Suppressor macrophage (primary cell): ENCODE measurements around the gene DARS1.

Source experiments
- DNase-seq, 4 experiments: peaks; one replicate each; pipeline ENCODE4 v3.0.0-alpha.2; 2020 to 2022
- total RNA-seq, 17 experiments: gene quantifications; one replicate each; lab custom pipeline; 2026; ENCODE audit warnings: mixed read lengths in 6 of 17, inconsistent platforms in 3 of 17; lab: John Stamatoyannopoulos, UW

Gene DARS1
- total RNA-seq: 51.9 to 131 (median 85.0) reads per million in 17 experiments

DNA sequence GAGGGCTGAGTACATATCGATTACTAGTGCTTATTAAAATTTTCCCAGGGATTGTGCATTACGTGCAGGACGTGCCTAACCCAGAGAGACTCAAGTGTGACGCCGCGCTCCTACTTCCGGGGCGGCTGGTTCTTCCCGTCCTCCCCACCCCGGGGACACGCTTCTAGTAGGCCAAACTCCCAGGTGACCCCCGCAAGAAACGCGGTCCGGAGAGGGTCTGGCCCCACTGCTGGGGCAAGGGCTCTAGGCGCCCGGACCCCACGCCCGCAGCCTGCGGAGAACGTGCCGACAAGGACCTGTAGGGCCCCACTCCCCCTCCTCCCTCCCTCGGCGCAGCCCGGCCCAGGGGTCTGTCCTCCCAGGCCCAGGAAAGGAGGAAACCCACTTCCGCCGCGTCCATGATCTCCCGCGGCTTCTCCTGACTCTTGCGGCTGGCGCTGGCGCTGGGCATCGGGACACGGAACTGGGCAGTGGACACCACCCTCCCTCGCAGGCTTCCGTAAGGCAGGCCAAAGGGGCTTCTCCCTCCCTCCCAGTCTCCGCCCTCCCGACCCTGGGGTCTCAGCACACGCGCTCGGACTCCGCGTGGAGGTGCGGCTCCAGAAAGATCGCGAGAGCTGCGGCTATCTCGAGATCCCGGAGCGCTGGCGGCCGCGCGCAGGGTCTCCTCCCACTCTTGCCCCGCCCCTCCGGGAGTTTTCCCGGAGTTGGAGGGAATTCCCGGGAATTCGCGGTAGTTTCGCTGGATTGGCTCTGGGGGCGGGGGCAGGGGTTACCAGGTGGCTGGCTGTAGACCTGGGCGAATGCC, at the start of gene DARS1:
TSS of gene DARS1 (minus strand) at position 609 of the 808 bp plus-strand sequence. CDS start at position 451, 158 bp downstream.
- DNase-seq: peak; percentile 94 to 97 (median 96)

DNA sequence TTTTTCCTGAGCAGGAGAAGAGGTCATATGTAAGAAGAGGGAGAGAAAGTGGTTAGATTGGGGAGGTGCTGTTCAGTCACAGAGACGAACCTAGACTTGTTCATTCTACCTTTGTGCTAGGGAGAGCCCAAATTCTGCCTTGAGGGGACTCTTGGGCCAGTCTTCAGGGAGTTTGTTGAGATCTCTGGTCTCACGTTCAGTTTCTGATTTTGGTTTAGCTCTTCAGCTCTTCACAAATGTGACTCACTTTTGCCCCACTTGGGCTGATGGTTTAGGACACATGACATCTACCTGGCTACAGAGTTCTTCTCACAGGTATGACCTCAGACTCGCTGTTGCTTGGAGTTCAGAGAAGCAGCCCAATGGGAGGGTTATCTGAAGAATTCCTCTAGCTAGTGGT, 49.2 kb upstream of the DARS1 start:
- DNase-seq: no peak

DNA sequence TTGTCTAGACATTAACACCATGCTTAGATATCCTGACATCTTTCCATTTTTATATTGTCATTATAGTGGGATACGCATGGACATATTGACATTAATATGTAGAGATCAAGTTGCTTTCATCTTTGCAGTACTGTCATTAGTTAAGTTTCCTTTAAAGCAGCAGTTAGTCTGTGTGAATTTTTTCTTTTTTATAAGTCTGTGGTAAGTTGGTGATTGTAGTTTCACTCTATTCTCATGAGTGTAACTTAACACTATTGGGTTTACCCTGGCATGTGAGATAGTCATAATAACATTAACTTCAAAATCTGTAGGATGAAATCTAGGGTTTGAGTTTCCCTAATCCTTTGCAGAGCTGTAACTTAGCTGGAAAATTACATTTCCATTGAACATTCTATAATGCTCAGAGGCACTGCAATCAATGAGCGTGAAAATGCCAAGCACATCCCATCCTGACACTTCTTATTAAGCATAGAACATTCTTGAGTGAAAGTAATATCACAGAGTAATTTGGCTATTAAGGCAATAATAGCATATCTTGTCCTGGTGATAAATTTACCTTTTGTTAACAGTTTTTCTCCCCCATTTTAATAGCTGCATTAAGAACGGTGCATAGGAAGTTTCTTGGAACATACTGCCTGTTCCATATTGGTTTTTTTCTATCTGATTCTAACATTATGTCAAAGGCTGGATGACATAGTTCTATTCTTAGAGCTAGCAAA, 47.5 kb upstream of the DARS1 start:
- no peak for DNase-seq

DNA sequence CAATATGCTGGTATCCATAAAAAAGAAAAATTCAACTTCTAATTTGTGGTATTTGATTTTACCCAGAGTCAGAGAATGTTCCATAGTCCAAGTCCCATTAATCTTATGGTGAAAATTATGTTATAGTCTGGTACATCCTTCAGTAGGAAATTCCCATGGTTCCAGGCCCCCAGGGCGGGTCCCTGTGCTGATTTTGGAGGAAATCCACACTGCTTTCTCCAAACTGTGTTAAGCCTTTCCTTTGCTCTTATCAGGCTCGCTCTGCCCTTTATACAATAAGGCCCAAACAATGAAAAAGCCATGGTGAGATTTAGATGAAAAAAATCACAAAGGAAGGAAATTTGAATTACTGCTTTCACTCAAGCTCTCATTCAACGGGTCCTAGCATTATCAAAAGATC, 46.8 kb upstream of the DARS1 start:
- no peak for DNase-seq

DNA sequence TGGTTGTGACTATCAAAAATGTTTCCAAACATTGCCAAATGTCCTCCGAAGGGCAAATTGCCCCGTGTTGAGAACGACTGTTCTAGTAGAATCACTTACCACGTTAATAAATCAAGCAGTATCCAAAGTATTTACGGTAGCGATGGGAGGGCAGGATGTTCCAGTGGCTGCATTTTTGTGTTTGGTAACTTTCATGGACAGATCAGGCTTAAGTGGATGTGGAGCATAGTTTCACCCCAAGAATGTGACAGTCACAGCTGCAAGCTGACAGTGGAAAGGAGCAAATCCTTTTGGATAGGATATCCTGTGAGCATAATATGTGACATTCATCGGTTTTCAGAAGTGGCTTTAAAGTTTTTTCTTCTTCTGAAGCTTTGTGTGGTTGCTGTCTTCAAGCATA, 46.3 kb upstream of the DARS1 start:
- no peak for DNase-seq

DNA sequence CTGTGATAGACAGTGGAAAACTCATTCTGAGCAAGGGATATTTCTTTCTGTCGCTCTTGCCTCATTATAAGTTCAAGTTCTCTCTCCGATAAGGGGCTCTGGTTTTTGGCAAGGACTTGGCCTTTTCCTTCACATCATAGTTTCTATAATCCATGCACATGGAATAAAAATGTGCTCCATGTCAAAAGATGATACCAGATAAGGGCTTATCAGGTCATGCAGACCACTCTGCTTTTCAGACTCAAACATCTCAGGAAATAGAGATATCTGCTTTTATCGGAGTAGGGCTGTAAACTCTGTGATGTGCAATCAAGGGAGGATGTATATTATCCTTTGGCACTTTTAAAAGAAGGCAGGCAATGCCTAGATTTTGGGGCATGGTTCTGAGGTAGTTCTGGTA, 45.0 kb upstream of the DARS1 start:
- no peak for DNase-seq

DNA sequence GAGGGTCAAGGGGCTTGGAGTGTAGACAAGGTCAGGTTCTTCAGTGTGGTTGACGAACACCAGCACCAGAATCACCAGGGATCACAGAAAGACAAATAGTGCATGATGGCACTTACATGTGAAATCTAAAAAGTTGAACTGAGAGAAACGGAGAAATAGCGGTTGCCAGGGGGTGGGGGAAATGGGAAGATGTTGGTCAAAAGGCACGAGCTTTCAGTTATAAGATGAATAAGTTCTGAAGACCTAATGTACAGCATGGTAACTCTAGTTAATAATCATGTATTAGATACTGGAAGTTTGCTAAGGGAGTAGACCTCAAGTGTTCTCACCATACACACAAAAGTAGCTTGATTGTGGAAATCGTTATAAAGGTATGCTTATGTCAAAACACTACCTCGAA, 43.7 kb upstream of the DARS1 start:
- no peak for DNase-seq

DNA sequence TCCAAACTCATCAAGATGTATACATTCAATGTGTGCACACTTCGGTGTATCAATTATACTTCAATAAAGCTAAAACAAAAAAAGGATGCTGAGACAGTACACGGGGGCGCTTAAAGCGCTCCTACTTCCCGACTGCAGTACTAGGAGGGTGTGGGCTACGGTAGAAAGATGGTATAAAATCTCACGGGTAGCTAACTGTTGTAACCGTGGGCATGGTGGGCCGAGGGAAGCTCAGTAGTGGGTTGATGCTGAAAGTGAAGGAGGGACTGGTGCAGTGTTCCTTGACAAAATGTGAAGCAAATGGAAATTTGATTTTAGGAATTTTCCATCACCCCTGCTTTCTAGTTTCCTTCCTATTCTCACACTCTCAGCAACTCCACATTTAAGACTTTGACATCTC, 42.6 kb upstream of the DARS1 start:
- no peak for DNase-seq

DNA sequence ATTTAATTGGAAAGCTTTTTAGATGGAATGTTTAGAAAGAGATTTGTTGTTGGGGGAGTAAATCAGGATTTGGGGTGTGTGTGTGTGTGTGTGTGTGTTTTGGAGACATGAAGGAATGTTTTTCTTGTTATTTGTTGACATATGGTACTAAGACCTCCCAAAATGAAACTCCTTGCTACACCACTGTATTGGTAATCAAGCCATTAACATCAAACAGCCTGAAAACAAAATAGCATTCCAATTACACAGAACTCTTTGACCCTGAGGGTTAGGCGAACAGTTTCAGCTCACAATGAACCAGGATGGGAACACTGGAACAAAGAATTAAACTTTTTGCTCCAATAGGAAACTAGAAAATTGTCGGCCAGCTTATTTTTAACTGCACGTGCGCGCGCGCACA, 41.7 kb upstream of the DARS1 start:
- no peak for DNase-seq

DNA sequence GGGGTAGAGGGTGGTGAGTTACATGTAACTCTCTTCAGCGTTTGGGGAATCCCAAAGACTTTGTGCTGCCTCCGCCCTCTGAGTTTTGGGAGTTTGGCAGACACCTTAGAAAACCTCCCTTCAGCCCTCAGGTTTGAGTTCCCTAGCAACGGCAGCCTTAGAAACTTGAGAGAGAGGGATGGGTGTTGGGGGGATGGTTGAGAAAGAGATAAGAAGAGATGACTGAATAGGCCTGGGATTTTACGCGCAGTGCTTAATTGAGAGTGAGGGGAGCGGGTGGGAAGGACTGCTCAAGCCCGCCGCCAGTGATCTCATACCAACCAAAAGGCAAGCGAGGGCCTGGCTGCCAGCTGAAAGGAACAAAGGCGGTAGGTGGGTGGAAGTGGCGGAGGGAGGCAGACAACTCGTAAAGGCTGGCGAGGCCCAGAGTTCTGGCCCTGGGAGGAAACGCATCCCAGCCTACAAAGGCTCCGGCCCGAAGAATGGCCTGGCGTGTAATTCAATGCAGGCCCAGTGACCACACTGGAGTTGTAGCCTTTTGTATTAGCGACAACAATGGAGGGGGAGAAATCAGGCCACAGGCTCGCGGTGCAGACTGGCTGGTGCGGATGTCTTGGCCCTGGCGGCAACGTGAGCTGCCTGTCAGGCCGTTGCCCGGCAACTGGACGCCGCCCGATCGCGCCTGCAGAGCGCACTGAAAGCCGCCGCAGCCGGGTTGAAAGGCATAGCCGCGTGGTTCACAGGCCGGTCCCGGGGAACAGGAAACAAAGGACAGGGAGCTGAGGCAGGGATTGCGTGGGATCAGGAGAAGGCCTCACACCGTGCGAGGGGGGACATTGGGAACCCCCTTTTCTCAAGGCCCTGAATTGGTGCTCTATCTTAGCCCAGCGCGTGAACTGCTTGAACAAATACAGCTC, 39.9 kb upstream of the DARS1 start:
- peak; percentile 25 to 70 (median 48) for DNase-seq

DNA sequence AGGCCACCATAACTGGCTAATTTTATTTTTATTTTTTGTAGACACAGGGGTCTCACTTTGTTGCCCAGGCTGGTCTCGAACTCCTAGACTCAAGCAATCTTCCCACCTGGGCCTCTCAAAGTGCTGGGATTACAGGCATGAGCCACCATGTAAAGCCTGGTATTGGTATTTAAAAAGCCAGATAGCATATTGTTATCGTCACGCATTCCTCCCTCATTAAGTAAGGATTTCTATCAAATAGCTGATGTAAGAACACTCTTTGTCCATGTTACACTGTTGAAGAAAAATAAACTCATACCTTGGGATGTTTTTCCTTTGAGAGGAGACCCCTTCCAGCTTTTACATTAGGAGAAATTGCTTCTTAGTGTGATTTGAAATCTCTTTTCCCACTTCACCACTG, 39.2 kb upstream of the DARS1 start:
- DNase-seq: no peak

DNA sequence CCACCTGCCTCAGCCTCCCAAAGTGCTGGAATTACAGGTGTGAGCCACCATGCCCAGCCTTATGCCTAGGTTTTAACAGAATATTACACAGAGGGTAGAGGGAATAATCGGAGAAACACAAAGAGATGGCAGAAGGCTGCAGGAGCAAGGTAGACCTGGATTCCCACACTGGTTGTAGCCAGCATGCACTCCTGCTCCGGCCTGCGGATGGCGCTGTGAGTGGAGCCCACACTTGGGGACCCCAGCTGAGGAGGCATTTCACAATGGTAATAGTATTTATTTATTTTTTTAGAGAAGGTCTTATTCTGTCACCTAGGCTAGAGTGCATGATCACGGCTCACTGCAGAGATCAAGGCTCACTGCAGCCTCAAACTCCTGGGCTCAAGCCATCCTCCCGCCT, 38.8 kb upstream of the DARS1 start:
- no peak for DNase-seq

DNA sequence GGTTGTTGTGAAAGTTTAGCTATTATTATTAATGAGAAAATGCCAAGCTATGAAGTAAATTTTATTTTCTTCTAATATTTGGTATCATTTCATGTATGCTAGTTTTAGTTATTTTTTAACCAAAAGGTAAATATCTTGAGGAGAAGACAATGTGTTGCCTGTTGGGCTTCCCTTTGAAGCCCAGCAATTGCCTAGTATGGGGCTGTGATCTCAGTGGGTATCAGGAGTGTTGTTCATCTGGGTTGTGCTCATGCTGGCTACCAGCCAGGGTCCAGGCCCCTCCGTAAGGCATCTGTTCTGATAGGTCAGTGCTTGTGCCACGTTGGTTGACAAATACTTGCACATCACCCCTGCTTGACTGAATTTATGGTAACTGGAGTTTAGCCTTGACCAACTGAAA, 38.0 kb upstream of the DARS1 start:
- DNase-seq: no peak

DNA sequence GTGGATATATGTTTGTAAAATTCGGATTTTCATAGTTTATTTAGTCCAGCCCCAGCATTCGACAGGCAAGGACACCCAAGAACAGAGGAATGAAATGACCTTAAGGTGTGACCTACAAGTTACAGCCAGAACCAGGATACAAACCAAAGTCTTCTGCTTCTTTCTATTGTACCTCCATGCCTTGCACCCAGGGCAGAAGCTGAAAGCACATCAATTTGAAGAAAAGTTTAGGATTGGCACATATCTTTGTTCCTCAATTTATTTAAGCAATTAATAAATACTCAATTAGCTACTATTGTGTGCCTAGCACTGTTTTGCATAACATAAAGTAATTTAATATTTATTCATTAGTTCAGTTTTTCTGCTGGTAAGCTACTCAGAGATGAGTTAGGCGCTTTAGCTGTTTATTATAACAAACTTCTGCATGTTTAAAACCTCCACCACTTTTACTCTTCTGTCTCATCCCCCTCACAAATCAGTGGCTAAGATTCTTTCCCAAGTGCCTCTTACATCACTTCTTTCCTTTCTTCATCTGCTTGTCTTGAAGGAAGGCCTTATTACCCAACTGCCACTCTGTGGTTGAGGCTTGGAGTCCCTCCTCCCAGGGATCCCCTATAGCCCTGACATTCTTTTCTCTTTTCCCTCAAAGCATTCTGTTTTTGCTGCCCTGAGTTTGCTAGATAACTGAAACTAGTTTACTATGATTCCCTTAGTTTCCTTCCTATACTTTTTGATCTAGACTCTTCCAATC, 37.1 kb upstream of the DARS1 start:
- DNase-seq: peak; percentile 56 to 91 (median 82)

DNA sequence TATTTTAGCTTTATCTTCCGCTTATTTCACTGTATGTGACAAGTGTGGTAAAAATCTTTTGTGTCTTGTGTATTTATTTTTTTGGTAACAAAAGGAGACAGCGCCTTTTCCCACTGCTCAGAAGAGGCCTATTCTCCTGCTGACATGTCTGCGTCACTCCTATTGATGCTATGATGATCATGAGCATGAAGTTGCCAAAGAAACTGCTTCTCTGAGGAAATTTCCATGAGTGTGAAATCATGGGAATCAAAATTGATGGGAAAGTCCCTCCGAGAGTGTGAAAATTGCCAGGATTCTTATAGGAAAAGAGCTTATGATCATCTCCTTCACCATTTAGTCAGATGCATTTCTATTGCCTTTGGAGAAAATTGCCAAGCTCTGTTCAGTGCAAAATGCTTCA, 36.5 kb upstream of the DARS1 start:
- DNase-seq: peak in 2 of 4 experiments; percentile 19 to 40

DNA sequence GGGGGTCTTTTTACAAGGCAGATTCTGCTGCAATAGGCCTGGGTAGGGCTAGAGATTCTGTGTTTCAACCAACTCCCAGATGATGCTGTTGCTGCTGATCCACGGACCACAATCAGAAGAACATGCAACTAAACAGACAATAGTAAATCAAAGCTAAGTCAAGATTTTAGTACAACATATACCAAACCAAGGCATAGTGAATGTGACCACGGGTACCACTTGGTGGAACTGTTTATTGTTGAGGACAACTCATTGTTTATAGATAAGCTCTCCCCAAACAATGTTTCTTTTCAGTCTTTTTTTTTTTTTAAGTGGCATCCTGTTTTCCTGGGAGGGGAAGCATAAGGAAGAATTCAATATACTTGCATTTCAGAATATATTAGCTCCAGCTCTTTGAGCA, 36.0 kb upstream of the DARS1 start:
- DNase-seq: no peak

DNA sequence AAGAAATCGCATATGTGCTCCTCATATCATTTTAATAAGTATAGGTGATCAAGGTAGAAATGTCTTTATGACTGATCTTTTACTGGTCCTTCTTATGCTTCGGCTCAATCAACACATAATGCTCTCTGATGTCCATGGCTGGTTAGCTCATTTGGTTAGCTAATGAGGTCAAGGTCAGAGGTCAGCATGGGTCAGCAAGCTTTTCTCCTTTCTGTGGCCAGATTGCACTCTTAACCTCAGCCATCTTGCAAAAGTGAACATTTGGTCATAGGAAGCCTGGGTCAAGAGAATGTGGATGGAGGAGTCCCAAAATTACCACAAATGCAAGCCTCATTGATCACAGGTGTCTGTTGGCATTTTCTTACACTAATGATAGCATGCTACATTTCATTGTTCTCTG, 35.4 kb upstream of the DARS1 start:
- no peak for DNase-seq

DNA sequence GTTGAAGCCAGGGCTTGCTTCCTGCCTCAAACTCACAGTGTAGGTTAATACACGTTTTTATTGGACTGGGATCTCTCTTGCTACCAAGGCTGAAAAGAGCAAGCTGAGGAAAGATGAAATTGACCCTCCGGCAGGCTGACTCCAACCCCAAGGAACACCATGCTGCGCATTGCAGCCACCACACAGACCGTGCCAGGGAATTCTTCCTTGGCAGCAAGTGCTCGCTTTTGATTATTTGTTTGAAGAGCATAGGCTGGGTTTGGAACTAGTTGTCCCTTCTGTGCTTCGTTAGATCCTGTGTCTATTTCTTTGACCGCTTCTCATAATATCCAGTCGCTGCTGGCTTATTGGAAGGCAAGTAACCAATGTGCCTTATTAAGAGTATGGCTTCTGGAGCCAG, 34.4 kb upstream of the DARS1 start:
- no peak for DNase-seq

DNA sequence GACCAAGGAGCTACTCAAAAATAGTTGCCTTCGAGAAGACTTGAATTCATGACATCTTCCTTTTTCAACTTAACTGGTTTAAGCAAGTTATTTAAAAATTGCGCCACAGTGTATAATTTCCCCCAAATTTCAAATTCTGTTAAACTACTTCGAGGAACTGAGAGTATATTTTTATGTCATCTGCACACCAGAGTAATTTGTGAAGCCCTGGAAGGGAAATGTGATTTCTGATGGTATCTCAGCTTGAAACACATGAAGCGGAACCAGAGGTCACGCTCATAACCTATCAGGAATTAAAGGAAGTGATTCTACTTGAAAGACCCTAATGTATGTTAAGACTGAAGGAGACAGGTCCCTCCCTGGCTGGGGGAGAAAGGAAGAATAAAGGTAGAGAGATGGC, 33.9 kb upstream of the DARS1 start:
- peak; percentile 53 to 79 (median 66) for DNase-seq

DNA sequence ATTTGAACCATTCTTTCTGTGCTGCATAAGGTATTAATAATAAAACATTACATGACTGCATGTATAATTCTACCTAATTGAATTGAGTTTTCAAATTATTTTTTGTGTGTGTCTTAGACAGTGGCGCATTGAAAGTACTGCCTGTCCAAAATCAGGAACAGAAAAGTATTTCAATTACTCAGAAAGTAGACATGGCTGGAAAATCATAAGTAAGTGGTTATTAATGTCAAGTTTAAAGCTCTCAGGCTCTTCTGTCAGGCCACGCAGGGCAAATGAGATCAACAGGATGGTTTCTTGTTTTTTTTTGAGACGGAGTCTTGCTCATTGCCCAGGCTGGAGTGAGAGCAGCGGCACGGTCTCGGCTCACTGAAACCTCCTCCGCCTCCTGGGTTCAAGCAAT, 32.4 kb upstream of the DARS1 start:
- no peak for DNase-seq

DNA sequence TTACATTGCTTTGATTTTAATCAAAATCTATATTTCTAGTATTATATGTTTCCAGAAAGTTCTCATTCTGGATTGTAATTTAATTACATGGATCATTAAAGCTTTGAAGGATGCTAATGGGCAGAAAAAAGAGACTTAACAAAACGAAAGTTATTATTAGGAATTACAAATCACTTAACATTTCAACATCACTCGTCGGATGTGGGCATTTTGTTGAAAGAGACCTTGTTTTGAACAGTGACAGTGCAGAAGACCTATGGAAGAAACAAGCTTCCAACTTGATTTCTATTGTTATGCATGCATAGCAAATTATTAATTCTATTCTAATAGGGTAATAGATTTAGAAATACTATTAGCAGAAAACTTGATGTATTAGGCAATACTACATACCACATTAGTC, 31.4 kb upstream of the DARS1 start:
- DNase-seq: peak in 2 of 4 experiments; percentile 50 to 62

DNA sequence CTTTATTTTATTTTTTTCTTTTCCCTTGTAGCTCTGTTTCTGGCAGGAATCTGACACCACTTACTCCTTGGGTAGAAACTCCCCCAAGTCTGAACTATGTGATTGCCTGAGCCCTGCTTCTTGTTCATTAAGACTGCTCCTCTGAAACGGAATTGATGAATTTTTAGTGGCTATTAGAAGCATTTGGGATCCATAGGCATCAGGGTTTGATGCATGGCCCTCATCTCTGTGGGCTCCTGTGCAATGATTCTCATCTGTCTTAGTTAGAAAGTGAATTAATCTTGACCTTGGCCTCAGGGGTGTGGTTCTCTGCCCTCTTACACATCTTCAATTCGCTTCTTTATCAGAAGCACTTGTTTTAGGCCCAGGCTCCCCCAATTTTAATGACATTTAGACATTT, 31.0 kb upstream of the DARS1 start:
- DNase-seq: no peak
